ENCODE data around the gene GPR137. TPM values are rescaled to one million over a fixed set of nuclear protein-coding genes. Genes with fewer than 3 reads are reported as not detected.
A peak's percentile ranks its signal among the peaks of the same experiment; 100 is the strongest.

The GPR137 gene
- total and polyA plus RNA-seq, 9 of the 15 experiments (the other 6 are each of a cell fraction or from before 2014, with no cell fraction given) = 0.32 to 26.7 (median 10.7) TPM

GRCh38 chr11:64251016-64251752, 34.5 kb upstream of the GPR137 start, which contains the start of gene PLCB3 (continued):
- TF ChIP-seq NONO (IDR thresholded peaks at IDR 0.05; ENCODE audit: low read depth in 2 of 2, low read length in 1 of 2) (peak in 1 of 2 experiments; percentile 82; a peak in 1 of 4 replicates), MNT (conservative IDR thresholded peaks at IDR 0.05) (peak in 1 of 2 experiments; percentile 28; a peak in 1 of 4 replicates), DMBX1 (CRISPR knock-in tag; IDR thresholded peaks at IDR 0.05; ENCODE audit: borderline replicate concordance) (no peak), ZBED1 (IDR thresholded peaks at IDR 0.05) (peak; percentile 36; the same call in 1 of the 2 replicates), TCFL5 (CRISPR knock-in tag; conservative IDR thresholded peaks at IDR 0.05) (no peak), TRIM25 (IDR thresholded peaks at IDR 0.05; ENCODE audit: borderline replicate concordance) (no peak), ETS1 (conservative IDR thresholded peaks at IDR 0.05; ENCODE audit: control insufficient read depth, low read depth, low read length) (peak; percentile 56; the same call in 1 of the 2 replicates), BCOR (IDR thresholded peaks at IDR 0.05) (no peak), TAF7 (tag; IDR thresholded peaks at IDR 0.05) (no peak), BRCA1 (IDR thresholded peaks at IDR 0.05) (no peak), BRCA1 (CRISPR knock-in tag; IDR thresholded peaks at IDR 0.05) (no peak), HNRNPH1 (optimal IDR thresholded peaks at IDR 0.05; ENCODE audit: low read depth, low read length) (no peak), ZNF217 (CRISPR knock-in tag; IDR thresholded peaks at IDR 0.05) (no peak), RFX1 (IDR thresholded peaks at IDR 0.05) (no peak), ZFP1 (CRISPR knock-in tag; IDR thresholded peaks at IDR 0.05) (no peak), ZNF76 (CRISPR knock-in tag; IDR thresholded peaks at IDR 0.05; ENCODE audit: borderline replicate concordance) (no peak), NFE2 (IDR thresholded peaks at IDR 0.05; ENCODE audit: low read depth) (no peak), HIVEP1 (CRISPR knock-in tag; IDR thresholded peaks at IDR 0.05) (no peak), MECOM (CRISPR knock-in tag; IDR thresholded peaks at IDR 0.05) (no peak), MEF2D (tag; conservative IDR thresholded peaks at IDR 0.05; ENCODE audit: low read depth) (no peak), ZEB2 (IDR thresholded peaks at IDR 0.05) (no peak), ZNF695 (CRISPR knock-in tag; IDR thresholded peaks at IDR 0.05) (no peak), HNRNPK (IDR thresholded peaks at IDR 0.05; ENCODE audit: low read depth, low read length, poor library complexity, severe bottlenecking) (no peak), DEAF1 (CRISPR knock-in tag; IDR thresholded peaks at IDR 0.05) (no peak), XRCC3 (IDR thresholded peaks at IDR 0.05) (no peak)
